NT2/D1 (cell line): ENCODE results near the gene HMX3.

ENCODE experiments used
- SUZ12 ChIP-seq: IDR thresholded peaks from 2 replicates; pipeline ENCODE4 v1.6.1; 2011; ENCODE audit not compliant: insufficient read length, insufficient read depth; ENCODE audit errors: extremely low read depth
- YY1 ChIP-seq: IDR thresholded peaks from 2 replicates; pipeline ENCODE4 v1.6.1; 2011; ENCODE audit not compliant: insufficient read length, insufficient read depth

DNA sequence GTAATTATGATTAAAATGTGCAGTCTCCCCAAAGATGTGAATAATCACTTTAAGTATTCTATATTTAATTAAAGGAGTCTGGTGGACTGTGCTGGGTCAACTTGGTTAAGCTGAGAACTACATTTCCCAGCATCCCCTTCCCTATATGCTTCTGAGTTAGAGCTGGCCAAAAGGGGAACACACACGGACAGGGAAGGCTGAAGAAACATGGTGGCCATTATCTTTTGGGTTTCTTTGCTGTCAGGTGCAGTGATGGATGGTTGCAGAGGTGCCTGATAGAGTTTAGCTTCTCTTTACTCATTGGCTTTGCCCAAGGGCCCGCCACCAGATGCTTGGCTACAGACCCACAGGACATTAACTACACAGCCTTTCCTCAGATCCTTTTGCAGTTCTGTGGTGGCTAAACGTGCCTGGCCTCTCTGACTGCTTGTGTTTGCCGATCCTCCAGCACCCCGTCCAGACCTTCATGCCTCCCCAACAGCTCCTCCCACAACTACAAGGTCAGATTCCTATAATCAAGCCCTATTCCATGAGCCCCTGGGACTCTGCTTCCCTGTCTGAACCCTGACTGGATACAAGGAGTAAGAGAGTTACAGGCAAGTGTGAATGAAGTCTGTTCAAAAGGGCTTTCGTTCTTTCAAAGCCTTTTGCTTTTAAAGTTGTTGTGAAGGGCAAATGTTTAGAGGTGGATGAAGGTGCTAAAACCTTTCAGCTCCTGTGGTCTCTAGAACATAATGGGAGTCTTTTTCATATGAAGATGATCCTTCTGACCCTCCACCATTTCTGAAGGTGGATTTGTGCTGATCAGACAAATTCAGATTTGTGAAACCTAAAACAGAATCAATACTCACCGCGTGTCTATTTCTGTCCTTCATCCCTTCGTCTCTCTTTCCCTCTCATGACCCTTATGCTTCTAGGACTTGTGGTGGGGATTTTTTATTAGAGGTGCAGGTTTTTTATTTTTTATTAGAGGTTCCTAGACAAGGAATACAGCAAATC, 39.9 kb downstream of the HMX3 start:
- TF ChIP-seq SUZ12 (no peak), YY1 (no peak)
